ENCODE data around the gene ORM2. TPM values are rescaled to one million over a fixed set of nuclear protein-coding genes. Genes with fewer than 3 reads are reported as not detected.

The ORM2 gene
- total RNA-seq, 2 experiments from 2014 or later, result not detected

GRCh38 chr9:114344188-114344566, 14.5 kb downstream of the ORM2 start:
- no peak for DNase-seq
- Mint-ChIP-seq H3K9me3 (no peaks in the 10 kb centered on the region), H3K27ac (peak overlapping the region; percentile 84), H3K4me1 (peaks cover 32% of the 10 kb centered on the region), H3K27me3 (no peaks in the 10 kb centered on the region), H3K36me3 (peaks cover 60% of the 10 kb centered on the region), H3K4me3 (no peak overlapping the region)

DNA sequence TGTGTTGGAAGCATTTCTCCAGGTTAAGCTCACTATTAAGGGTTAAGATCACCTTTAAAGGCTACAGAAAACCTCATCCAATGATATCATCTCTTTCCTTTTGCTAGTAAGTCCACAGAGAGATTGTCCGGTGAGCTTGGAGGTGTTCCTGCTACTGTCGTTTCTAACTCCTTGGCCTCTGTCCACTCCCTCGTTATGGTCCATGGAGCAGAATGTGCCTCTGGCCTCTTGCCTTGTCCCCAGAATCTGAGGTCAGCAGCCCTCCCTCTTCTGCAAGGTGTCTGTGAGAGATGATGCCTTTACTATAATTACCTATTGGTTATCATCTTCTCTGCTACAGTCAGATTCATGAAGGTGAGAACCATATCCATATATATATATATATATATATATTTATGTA, 15.0 kb downstream of the ORM2 start:
- Mint-ChIP-seq H3K9me3 (no peaks in the 10 kb centered on the region), H3K4me3 (no peak overlapping the region), H3K27me3 (no peaks in the 10 kb centered on the region), H3K27ac (peak overlapping the region; percentile 84), H3K36me3 (peaks cover 60% of the 10 kb centered on the region), H3K4me1 (peaks cover 36% of the 10 kb centered on the region)
- no peak for DNase-seq

GRCh38 chr9:114345493-114346065, 15.9 kb downstream of the ORM2 start:
- H3K4me1 Mint-ChIP-seq, result peaks cover 45% of the 10 kb centered on the region
- peak overlapping the region; percentile 82 for H3K27ac Mint-ChIP-seq
- H3K4me3 Mint-ChIP-seq, result no peak overlapping the region
- no peak for DNase-seq
- H3K36me3 Mint-ChIP-seq, result peaks cover 62% of the 10 kb centered on the region
- H3K27me3 Mint-ChIP-seq, result no peaks in the 10 kb centered on the region
- H3K9me3 Mint-ChIP-seq, result no peaks in the 10 kb centered on the region

- H3K4me3 Mint-ChIP-seq, result no peak overlapping the region
- peak overlapping the region; percentile 82 for H3K27ac Mint-ChIP-seq
- DNase-seq, result no peak
- peaks cover 63% of the 10 kb centered on the region for H3K36me3 Mint-ChIP-seq
- H3K9me3 Mint-ChIP-seq, result no peaks in the 10 kb centered on the region
- no peaks in the 10 kb centered on the region for H3K27me3 Mint-ChIP-seq
- H3K4me1 Mint-ChIP-seq, result peaks cover 49% of the 10 kb centered on the region
These were observed 16.5 kb downstream of the ORM2 start for GRCh38 chr9:114346146-114346545.

- Mint-ChIP-seq H3K4me3 (peak overlapping the region; percentile 65), H3K36me3 (peaks cover 67% of the 10 kb centered on the region), H3K4me1 (peaks cover 52% of the 10 kb centered on the region), H3K27me3 (no peaks in the 10 kb centered on the region), H3K27ac (peak overlapping the region; percentile 99), H3K9me3 (no peaks in the 10 kb centered on the region)
- no peak for DNase-seq
These were observed 18.0 kb downstream of the ORM2 start for GRCh38 chr9:114347675-114348074.

DNA sequence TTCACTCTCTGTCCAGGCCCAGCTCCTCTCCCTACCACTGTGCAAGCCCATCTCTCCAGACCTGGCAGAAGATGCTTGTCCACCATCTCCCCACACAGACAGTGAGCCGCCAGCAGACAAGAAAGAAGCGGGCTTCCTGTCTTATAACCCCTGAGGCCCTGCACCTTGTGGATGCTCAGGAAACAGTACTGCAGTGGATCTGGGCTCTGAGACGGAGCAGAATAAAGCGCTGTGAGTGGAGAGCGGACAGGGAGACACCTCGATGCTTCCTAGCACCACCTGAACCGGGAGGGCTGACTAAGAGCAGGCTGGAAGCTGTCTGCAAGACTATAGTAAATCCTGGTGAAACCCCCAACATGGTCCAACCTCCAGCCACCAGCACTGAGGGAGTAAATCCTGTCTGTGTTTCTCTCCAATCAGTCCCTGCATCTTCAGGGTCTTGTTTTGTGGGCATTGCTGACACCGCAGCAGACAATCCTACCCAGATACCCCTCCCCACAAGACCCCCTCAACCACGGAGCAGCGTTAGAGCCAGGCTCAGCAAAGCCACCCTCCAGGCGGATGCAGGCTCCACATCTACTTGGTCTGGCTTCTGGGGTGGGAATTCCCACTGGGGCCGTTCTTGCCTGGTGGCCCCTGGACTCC, 18.7 kb downstream of the ORM2 start:
- H3K4me3 Mint-ChIP-seq, result peak overlapping the region; percentile 65
- no peak for DNase-seq
- H3K4me1 Mint-ChIP-seq, result peaks cover 59% of the 10 kb centered on the region
- H3K9me3 Mint-ChIP-seq, result no peaks in the 10 kb centered on the region
- H3K27ac Mint-ChIP-seq, result peak overlapping the region; percentile 99
- no peaks in the 10 kb centered on the region for H3K27me3 Mint-ChIP-seq
- peaks cover 70% of the 10 kb centered on the region for H3K36me3 Mint-ChIP-seq

DNA sequence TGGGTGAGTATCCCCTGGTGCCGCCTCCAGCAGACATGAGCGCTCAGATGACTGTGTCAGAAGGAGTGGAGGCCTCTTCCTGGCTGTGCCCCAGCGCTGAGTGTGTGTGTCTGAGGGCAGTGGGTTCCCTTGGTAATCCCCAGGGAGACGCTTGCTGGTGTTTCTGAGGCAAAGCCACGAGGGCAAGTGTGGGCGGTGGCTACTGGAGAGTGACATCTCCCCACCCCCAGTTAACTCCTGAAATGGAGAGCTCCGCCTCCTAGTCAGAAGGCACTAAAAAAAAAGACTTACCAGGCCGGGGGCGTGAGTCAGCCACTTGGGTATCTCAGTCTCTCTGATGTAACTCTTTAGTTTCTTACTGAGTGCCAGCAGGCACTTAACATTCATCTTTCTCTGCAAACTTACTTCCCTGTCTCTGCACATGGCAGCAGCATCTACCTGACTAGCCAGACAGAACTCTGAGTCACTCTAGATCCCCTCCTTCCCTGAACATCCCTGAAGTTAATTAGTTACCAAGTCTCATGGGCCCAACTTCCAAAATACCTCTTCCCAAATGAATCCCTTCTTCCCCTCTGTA, 19.3 kb downstream of the ORM2 start:
- Mint-ChIP-seq H3K36me3 (peaks cover 71% of the 10 kb centered on the region), H3K9me3 (no peaks in the 10 kb centered on the region), H3K4me1 (peaks cover 62% of the 10 kb centered on the region), H3K27me3 (no peaks in the 10 kb centered on the region), H3K27ac (peak overlapping the region; percentile 99), H3K4me3 (peak overlapping the region; percentile 65)
- DNase-seq, result peak; percentile 92

DNA sequence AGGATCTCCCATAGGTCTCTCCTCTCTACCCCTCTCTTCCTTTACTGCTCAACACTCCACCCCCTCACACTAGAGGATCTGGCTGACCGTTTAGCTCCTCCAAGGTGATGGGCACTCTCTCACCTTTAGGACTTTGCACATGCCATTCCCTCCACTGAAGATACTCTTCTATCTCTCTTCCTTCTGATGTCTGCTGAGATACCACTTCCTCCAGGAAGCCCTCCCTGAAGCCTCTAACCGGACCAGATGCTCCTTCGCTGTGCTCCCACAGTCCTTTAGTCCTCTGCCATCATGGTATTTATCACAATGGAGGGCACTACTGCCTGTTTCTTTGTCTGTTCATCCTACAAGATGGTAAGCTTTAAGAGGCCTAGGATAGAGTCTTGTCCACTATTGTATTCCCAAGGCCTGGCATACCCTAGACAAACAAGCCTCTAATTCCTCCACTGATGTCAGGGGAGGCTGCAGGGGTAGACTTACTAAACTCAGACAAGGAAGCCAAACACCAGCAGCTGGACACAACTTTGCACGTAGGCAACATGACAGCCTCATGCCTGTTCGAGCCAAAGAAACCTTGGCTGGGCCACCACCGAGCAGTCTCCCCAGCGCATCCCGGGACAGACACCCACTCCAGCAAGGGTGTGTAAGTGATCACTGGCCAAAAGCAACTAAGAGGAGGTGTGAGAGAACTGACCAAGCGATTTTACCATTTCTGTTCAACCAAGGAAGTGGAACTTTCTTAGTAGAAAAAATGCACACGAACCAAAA, 20.2 kb downstream of the ORM2 start:
- Mint-ChIP-seq H3K4me3 (peak overlapping the region; percentile 56), H3K9me3 (no peaks in the 10 kb centered on the region), H3K36me3 (peaks cover 68% of the 10 kb centered on the region), H3K27ac (peak overlapping the region; percentile 99), H3K4me1 (peaks cover 62% of the 10 kb centered on the region), H3K27me3 (no peaks in the 10 kb centered on the region)
- DNase-seq, result no peak

DNA sequence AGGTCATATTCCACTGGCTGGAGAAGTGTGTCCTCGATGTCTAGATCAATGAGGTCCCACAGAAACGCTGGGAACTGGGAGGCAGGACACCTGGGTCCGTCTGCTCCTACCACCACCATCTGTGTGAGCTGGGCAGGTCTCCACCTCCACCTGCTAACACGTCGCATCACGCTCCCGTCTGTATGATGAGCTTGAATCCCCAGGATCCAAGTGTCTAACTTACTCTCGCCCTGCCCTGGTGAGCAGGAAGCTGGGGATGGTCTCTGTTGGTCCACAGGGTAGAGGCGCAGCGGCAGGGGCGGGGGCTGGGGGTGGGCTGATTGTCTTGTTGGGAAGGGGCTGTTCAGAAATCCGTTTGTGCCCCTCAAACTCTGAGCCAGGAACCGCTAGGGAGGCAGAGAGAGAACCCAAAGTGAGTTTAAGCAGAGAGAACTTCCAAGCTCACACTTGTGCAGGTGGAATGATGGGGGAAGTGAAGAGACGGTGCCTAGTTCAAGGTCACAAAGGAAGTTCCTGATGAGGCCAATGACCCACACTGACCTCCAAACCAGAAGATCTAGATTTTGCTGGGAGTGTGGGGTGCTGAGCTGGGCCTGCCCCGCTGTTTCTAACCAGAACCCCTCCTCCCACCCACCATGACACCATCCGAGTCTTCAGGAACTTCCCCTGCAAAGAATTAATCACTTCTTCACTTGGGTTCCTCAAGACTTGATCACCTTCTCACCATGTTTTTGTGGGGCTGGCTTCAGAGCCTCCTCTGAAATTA, 21.1 kb downstream of the ORM2 start:
- H3K27me3 Mint-ChIP-seq, result no peaks in the 10 kb centered on the region
- H3K9me3 Mint-ChIP-seq, result no peaks in the 10 kb centered on the region
- H3K36me3 Mint-ChIP-seq, result peaks cover 61% of the 10 kb centered on the region
- peak overlapping the region; percentile 99 for H3K27ac Mint-ChIP-seq
- no peak for DNase-seq
- H3K4me3 Mint-ChIP-seq, result no peak overlapping the region
- H3K4me1 Mint-ChIP-seq, result peaks cover 62% of the 10 kb centered on the region

DNA sequence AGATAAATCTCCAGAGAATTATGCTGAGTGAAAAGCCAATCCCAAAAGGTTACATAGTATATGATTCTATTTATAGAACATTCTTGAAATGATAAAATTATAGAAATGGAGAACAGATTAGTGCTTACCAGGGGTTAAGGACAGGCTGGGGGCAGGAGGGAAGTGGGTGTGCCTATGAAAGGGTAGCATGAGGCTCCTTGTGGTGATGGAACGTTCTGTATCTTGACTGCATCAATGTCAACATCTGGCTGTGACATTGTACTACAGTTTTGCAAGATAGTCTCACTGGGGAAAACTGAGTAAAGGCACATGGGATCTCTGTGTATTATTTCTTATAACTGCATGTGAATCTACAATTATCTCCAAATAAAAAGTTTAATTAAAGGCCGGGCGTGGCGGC, 22.3 kb downstream of the ORM2 start:
- Mint-ChIP-seq H3K9me3 (no peaks in the 10 kb centered on the region), H3K4me1 (peaks cover 58% of the 10 kb centered on the region), H3K4me3 (no peak overlapping the region), H3K27ac (peak overlapping the region; percentile 67), H3K36me3 (peaks cover 61% of the 10 kb centered on the region), H3K27me3 (no peaks in the 10 kb centered on the region)
- no peak for DNase-seq

- no peak overlapping the region for H3K4me3 Mint-ChIP-seq
- H3K36me3 Mint-ChIP-seq, result peaks cover 56% of the 10 kb centered on the region
- H3K27me3 Mint-ChIP-seq, result no peaks in the 10 kb centered on the region
- no peaks in the 10 kb centered on the region for H3K9me3 Mint-ChIP-seq
- H3K4me1 Mint-ChIP-seq, result peaks cover 51% of the 10 kb centered on the region
- no peak overlapping the region for H3K27ac Mint-ChIP-seq
- DNase-seq, result no peak
These were observed 26.2 kb downstream of the ORM2 start for GRCh38 chr9:114355821-114356220.

GRCh38 chr9:114356792-114357191, 27.1 kb downstream of the ORM2 start:
- H3K27ac Mint-ChIP-seq, result peak overlapping the region; percentile 76
- no peak for DNase-seq
- no peaks in the 10 kb centered on the region for H3K27me3 Mint-ChIP-seq
- no peaks in the 10 kb centered on the region for H3K9me3 Mint-ChIP-seq
- H3K4me1 Mint-ChIP-seq, result peaks cover 51% of the 10 kb centered on the region
- peaks cover 58% of the 10 kb centered on the region for H3K36me3 Mint-ChIP-seq
- H3K4me3 Mint-ChIP-seq, result no peak overlapping the region

DNA sequence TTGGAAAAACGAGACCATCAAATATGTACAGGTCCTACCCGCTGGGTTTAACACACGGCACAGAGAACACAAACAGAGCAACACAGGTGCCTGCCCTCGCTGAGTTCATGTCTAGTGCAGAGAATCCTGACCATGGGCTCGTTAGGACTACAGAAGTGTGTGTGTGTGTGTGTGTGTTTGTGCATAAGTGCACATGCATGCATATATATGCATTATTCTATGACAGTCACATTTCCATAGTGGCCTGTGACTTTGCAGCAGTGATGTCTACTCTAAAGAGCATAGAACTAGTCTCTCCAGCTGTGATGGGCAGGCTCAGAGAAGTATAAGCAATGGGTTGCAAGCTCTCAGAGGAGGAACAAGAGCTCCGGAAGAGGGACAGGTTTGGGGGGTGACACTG, 27.7 kb downstream of the ORM2 start:
- Mint-ChIP-seq H3K4me3 (no peak overlapping the region), H3K9me3 (no peaks in the 10 kb centered on the region), H3K27me3 (no peaks in the 10 kb centered on the region), H3K4me1 (peaks cover 50% of the 10 kb centered on the region), H3K27ac (peak overlapping the region; percentile 76), H3K36me3 (peaks cover 56% of the 10 kb centered on the region)
- DNase-seq, result no peak

DNA sequence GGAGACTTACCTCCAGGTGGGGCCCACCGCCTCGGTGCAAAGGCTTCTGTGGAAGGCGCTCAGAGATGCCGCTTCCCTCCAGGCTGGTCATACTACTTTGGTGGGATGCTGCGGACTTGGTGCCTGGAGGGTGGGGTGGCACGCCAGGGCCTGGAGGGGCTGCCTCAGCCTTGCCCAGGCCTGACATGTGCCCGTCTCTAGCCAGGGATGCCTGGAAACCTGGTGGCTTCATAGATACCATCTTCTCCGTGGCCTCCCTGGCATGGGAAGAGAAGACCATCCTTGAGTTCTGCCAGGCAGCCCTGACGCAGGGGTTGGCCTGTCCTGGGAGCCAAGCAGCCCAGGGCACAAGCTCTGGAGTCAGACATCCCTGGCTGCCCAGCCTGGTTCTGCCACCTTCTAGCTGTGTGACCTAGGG, 28.3 kb downstream of the ORM2 start:
- Mint-ChIP-seq H3K9me3 (no peaks in the 10 kb centered on the region), H3K4me3 (no peak overlapping the region), H3K27ac (no peak overlapping the region), H3K36me3 (peaks cover 53% of the 10 kb centered on the region), H3K27me3 (no peaks in the 10 kb centered on the region), H3K4me1 (peaks cover 51% of the 10 kb centered on the region)
- no peak for DNase-seq

DNA sequence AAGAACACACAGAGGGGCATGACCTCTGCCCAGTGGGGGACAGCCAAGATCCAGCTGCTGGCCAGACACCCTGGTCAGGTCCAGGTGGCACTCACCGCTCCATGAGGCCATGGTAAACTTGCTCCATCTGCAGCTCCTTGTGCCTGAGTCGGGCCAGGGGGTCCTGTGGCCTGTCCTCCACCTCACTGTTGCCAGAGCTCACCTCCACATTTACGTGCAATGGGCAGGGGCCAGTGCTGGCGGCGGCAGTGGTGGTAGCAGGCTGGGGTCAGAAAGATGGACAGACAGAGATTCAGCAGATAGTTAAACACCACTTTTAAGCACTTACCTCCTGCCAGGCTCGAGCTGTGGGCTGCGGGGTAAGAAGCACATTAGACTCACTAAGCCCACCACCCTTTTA, 30.1 kb downstream of the ORM2 start:
- peaks cover 60% of the 10 kb centered on the region for H3K4me1 Mint-ChIP-seq

More for the DNA sequence above, 30.1 kb downstream of the ORM2 start:
- Mint-ChIP-seq H3K9me3 (no peaks in the 10 kb centered on the region), H3K36me3 (peaks cover 63% of the 10 kb centered on the region), H3K4me3 (no peak overlapping the region), H3K27ac (peak overlapping the region; percentile 87), H3K27me3 (no peaks in the 10 kb centered on the region)
- DNase-seq, result no peak
